ENCODE data around the gene BICRAL. TPM values are rescaled to one million over a fixed set of nuclear protein-coding genes. Genes with fewer than 3 reads are reported as not detected.

Gene BICRAL
- total and polyA plus RNA-seq, 2 of the 4 experiments (the other 2 are of a cell fraction), result 4.0 to 6.1 TPM

- H3K4me3 ChIP-seq (ENCODE audit: insufficient read depth, low read depth, low read length), result no peak overlapping the region
- ChIA-PET CTCF (interaction anchor here (0.5 kb wide), 1 partner anchor 9 kb away, joined by 4 read pairs; no protein-coding TSS in a partner anchor), POLR2A (ENCODE audit: unreplicated experiment) (no interaction called here)
- intact Hi-C loops (cut with micrococcal nuclease), result no loop called here
- 0 out of 3 replicates have a peak overlapping the region, but pooled peaks have one; percentile 21 for H2BK15ac ChIP-seq (ENCODE audit: low read depth, low read length)
- no CpG with 5 or more reads among the region's 2 CpGs for WGBS, 2 experiments (ENCODE audit: extremely low coverage in 2 of 2, insufficient read length in 1 of 2)
- no peak overlapping the region for H3K14ac ChIP-seq (replicated peaks; ENCODE audit: low read depth, low read length)
- H2BK20ac ChIP-seq (ENCODE audit: low read depth, low read length), result no peak overlapping the region
- no peak overlapping the region for H4K91ac ChIP-seq (ENCODE audit: insufficient read depth, low read depth, low read length)
- H2BK120ac ChIP-seq (ENCODE audit: low read depth, low read length), result no peak overlapping the region
- H3K23ac ChIP-seq (ENCODE audit: low read depth, low read length), result no peak overlapping the region
- no peak overlapping the region for H2AK5ac ChIP-seq (ENCODE audit: low read depth, low read length)
- peaks cover 2% of the 10 kb centered on the region for H3K36me3 ChIP-seq (ENCODE audit: control insufficient read depth, insufficient read depth, low read length)
- no peak overlapping the region for H3K56ac ChIP-seq (ENCODE audit: extremely low read depth, insufficient read depth, low read length)
- H3K9ac ChIP-seq (ENCODE audit: low read depth, low read length), result no peak overlapping the region
- BruUV-seq (replicated peaks), result no TSS peak
- no peak overlapping the region for H4K5ac ChIP-seq (ENCODE audit: low read depth, low read length)
- H2AK9ac ChIP-seq (replicated peaks; ENCODE audit: low read depth, low read length, poor library complexity), result no peak overlapping the region
- ATAC-seq (ENCODE audit: low read depth) (no peak), DNase-seq (peak; percentile 24)
- TF ChIP-seq NFE2L2 (IDR thresholded peaks at IDR 0.05; ENCODE audit: low read depth, low read length), result no peak
- TF ChIP-seq, protein P1, sequence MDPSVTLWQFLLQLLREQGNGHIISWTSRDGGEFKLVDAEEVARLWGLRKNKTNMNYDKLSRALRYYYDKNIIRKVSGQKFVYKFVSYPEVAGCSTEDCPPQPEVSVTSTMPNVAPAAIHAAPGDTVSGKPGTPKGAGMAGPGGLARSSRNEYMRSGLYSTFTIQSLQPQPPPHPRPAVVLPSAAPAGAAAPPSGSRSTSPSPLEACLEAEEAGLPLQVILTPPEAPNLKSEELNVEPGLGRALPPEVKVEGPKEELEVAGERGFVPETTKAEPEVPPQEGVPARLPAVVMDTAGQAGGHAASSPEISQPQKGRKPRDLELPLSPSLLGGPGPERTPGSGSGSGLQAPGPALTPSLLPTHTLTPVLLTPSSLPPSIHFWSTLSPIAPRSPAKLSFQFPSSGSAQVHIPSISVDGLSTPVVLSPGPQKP (IDR thresholded peaks at IDR 0.05; ENCODE audit: borderline replicate concordance, low read depth, low read length), result no peak
- no peak for TF ChIP-seq CTCF (conservative IDR thresholded peaks at IDR 0.05; ENCODE audit: low read depth, low read length)
- TF ChIP-seq MAFK (IDR thresholded peaks at IDR 0.05; ENCODE audit: low read depth, low read length), result no peak
- no peak for TF ChIP-seq USF2 (IDR thresholded peaks at IDR 0.05; ENCODE audit: low read depth, low read length)
- no peak for TF ChIP-seq CEBPB (IDR thresholded peaks at IDR 0.05; ENCODE audit: low read depth, low read length)
- dilution Hi-C loops (cut with HindIII; ENCODE audit: low sequenced_read_pairs, unreplicated experiment), result no loop called here
- no peak overlapping the region for H3K4ac ChIP-seq (ENCODE audit: low read depth, low read length)
- no peak overlapping the region for H4K8ac ChIP-seq (ENCODE audit: low read depth in 2 of 2, low read length in 2 of 2)
- no peaks in the 10 kb centered on the region; the same call in 1 of the 2 replicates for H3K4me1 ChIP-seq (ENCODE audit: control insufficient read depth, insufficient read depth, low read length)
- no peaks in the 10 kb centered on the region for H3K9me3 ChIP-seq (ENCODE audit: control insufficient read depth, insufficient read depth, low read length)
- H3K27ac ChIP-seq (ENCODE audit: insufficient read depth, low read length), result no peak overlapping the region
- no peak overlapping the region for H3K18ac ChIP-seq (ENCODE audit: low read depth, low read length)
- H2AFZ ChIP-seq (replicated peaks; ENCODE audit: low read length, poor library complexity), result no peak overlapping the region
- H3K79me1 ChIP-seq (ENCODE audit: low read depth in 1 of 2, low read length in 2 of 2), result peaks cover 0 to 14% of the 10 kb centered on the region in 2 experiments; a peak in 2 of 4 replicates
- in situ Hi-C loops (cut with MboI; ENCODE audit: low sequenced_read_pairs), result no loop called here
- no peaks in the 10 kb centered on the region for H3K27me3 ChIP-seq (ENCODE audit: control insufficient read depth, insufficient read depth, low read length)
- no peaks in the 10 kb centered on the region for H4K20me1 ChIP-seq (ENCODE audit: insufficient read depth, low read length)
- no peak overlapping the region for H2BK5ac ChIP-seq (ENCODE audit: low read depth, low read length, poor library complexity, severe bottlenecking)
- peaks cover 6% of the 10 kb centered on the region; the same call in 1 of the 2 replicates for H3K9me1 ChIP-seq (ENCODE audit: insufficient read depth, low read length)
- no peak overlapping the region for H3K4me2 ChIP-seq (ENCODE audit: low read depth, low read length)
These were observed 40.0 kb downstream of the BICRAL start for GRCh38 chr6:42821846-42822245.
